ENCODE results near the gene GRWD1. TPM values are rescaled to one million over a fixed set of nuclear protein-coding genes. Genes with fewer than 3 reads are reported as not detected.

The GRWD1 gene
- total and polyA plus RNA-seq, 7 donors: 24.2 to 53.7 (median 42.0) TPM

DNA sequence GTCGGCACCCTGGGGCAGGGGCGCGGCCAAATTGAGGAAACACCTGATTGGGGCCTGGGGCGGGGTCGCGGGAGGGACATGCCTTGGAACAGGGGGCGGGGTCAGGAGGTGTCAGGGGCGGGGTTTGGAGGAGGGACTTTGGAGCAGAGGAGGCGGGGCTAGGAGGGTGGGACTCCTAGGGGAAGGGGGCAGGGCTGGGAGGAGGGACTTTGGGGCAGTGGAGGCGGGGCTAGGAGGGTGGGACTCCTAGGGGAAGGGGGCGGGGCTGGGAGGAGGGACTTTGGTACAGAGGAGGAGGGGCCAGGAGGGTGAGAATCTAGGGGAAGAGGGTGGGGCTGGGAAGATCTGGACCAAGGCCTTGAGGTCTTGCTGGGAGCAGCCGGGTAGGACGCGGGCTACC lies 30.4 kb upstream of the GRWD1 start:
- intact Hi-C loops (cut with DNase I): no loop called here
- DNase-seq: peak; percentile 78 to 86
- peak; percentile 83 to 93 (median 87) for ATAC-seq
- Histone ChIP-seq H3K4me1 (no peaks in the 10 kb centered on the region), H3K27ac (no peak overlapping the region), H3K4me3 (peak overlapping the region; percentile 39), H3K36me3 (ENCODE audit: insufficient read depth in 1 of 2, low read depth in 1 of 2) (no peaks in the 10 kb centered on the region), H3K9me3 (no peaks in the 10 kb centered on the region), H3K27me3 (ENCODE audit: insufficient read depth in 3 of 3, low read length in 2 of 3) (peaks cover 0 to 18% (median 4%) of the 10 kb centered on the region in 3 donors)
- TF ChIP-seq, protein P1, sequence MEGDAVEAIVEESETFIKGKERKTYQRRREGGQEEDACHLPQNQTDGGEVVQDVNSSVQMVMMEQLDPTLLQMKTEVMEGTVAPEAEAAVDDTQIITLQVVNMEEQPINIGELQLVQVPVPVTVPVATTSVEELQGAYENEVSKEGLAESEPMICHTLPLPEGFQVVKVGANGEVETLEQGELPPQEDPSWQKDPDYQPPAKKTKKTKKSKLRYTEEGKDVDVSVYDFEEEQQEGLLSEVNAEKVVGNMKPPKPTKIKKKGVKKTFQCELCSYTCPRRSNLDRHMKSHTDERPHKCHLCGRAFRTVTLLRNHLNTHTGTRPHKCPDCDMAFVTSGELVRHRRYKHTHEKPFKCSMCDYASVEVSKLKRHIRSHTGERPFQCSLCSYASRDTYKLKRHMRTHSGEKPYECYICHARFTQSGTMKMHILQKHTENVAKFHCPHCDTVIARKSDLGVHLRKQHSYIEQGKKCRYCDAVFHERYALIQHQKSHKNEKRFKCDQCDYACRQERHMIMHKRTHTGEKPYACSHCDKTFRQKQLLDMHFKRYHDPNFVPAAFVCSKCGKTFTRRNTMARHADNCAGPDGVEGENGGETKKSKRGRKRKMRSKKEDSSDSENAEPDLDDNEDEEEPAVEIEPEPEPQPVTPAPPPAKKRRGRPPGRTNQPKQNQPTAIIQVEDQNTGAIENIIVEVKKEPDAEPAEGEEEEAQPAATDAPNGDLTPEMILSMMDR (IDR thresholded peaks at IDR 0.05): no peak
- 9 to 10% (median 9%) methylated on average over 10 to 14 of the region's 14 CpGs for WGBS, 3 donors

DNA sequence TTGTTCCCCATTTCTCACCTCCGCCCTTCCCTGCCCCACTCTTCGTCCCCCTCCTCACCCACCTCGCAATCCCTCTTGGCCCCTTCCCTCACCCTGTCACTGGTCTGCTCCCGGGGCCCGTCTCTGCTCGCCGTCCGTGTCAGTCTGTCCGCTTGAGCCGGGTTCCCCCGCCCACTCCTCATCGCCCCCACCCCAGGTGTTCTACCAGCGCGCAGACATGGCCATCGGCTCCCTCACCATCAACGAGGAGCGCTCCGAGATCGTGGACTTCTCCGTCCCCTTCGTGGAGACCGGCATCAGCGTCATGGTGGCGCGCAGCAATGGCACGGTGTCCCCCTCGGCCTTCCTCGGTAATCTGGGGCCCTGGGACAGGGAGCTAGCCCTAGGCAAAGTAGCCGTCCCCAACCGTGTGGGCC lies 30.0 kb upstream of the GRWD1 start:
- Histone ChIP-seq H3K9me3 (no peaks in the 10 kb centered on the region), H3K4me1 (no peaks in the 10 kb centered on the region), H3K4me3 (no peak overlapping the region), H3K36me3 (ENCODE audit: insufficient read depth in 1 of 2, low read depth in 1 of 2) (no peaks in the 10 kb centered on the region), H3K27ac (no peak overlapping the region), H3K27me3 (ENCODE audit: insufficient read depth in 3 of 3, low read length in 2 of 3) (peaks cover 0 to 17% (median 4%) of the 10 kb centered on the region in 3 donors)
- no peak for DNase-seq
- TF ChIP-seq, protein P1 (IDR thresholded peaks at IDR 0.05): no peak
- intact Hi-C loops (cut with DNase I): no loop called here
- WGBS, 3 donors: 23 to 27% (median 26%) methylated on average over 29 to 30 of the region's 30 CpGs
- peak in 1 of 4 donors; percentile 6 for ATAC-seq

DNA sequence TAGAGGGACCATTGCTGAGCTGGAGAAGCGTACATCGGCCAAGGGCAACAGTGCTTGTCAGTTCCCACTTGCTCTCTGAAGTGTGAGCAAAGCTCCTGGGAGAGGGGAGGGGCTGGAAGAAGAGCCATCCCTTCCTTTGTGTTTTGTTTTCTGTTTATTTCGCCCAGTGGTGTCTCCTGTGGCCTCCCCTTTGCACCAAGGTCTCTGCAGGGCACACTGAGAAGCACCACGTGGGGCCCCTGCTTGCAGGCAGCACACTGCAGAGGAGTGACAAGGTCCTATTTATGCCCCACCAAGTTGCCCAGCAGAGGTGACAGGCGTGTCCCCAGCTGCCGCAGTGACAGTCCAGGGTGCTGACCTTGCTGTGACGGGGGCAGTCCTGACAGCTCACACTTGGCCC lies 28.4 kb upstream of the GRWD1 start:
- Histone ChIP-seq H3K27me3 (ENCODE audit: insufficient read depth in 3 of 3, low read length in 2 of 3) (peaks cover 0 to 13% (median 4%) of the 10 kb centered on the region in 3 donors), H3K27ac (no peak overlapping the region), H3K36me3 (ENCODE audit: insufficient read depth in 1 of 2, low read depth in 1 of 2) (no peaks in the 10 kb centered on the region), H3K9me3 (no peaks in the 10 kb centered on the region), H3K4me3 (no peak overlapping the region), H3K4me1 (no peaks in the 10 kb centered on the region)
- intact Hi-C loops (cut with DNase I): no loop called here
- WGBS, 3 donors: 60 to 66% (median 65%) methylated on average over 7 of the region's 7 CpGs
- TF ChIP-seq, protein P1 (IDR thresholded peaks at IDR 0.05): no peak
- DNase-seq (no peak), ATAC-seq (no peak)

DNA sequence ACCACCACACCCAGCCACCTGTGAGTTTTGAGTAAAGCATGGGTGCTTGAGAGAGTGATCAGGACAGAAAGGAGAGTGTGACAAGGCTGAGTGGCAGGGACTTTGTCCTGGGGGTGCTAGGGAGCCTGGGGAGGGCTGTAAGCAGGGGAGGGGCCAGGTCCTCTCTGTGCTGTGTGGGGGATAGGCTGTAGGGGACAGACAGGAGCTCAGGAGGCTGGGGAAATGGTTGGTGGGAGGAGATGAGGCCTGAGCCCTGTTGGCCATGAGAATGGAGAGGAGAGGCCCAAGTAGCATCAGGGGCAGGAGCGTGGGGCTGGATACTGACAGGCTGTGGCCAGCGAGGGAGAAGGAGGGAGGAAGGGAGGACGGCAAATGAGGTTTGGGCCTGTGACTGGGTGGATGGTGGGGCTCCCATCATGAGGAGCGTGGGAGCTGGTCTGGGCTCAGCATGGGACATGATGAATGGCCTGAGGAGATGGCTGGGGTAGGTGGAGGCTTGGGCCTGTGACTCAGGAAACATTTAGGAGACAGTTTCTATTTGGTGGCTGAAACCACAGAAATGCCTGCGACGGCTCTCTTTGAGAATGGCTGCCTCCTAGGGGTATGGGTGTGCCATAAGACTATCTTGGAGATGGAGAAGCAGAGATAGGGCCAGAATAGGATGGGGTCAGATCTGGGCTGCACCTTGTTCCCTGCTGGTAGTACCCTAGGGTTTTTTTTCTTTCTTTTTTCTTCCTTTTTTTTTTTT lies 27.3 kb upstream of the GRWD1 start:
- TF ChIP-seq, protein P1 (IDR thresholded peaks at IDR 0.05): no peak
- WGBS, 3 donors: 80 to 84% (median 83%) methylated on average over 6 of the region's 6 CpGs
- Histone ChIP-seq H3K9me3 (no peaks in the 10 kb centered on the region), H3K36me3 (ENCODE audit: insufficient read depth in 1 of 2, low read depth in 1 of 2) (no peaks in the 10 kb centered on the region), H3K27ac (no peak overlapping the region), H3K4me3 (peak overlapping the region; percentile 9), H3K27me3 (ENCODE audit: insufficient read depth in 3 of 3, low read length in 2 of 3) (peaks cover 0 to 13% (median 4%) of the 10 kb centered on the region in 3 donors), H3K4me1 (no peaks in the 10 kb centered on the region)
- DNase-seq (no peak), ATAC-seq (no peak)
- intact Hi-C loops (cut with DNase I): no loop called here
